Measurements from ENCODE around the gene GIGYF1.

DNA sequence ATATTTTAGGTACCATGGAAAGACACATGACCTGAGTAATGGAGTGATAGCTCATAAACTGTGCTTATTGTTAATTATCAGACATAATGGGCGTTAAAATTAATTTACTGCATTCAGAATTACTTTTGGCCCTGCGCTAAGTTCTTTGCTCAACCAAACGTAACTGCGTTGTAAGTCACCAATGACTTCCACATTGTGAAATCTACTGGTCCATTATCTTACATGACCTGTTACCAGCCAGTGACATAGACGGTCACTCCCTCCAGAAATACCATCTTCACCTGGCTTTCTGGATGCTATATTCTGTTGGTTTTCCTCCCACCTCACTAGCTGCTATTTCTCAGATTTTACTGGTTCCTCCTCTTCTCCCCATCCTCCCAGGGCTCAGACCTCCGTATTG is 5.0 kb upstream of the GIGYF1 start:
- TF ChIP-seq CTCF (IDR thresholded peaks at IDR 0.05) (no peak), POLR2A (IDR thresholded peaks at IDR 0.05) (no peak)

Measured in stomach (tissue), 4 donors.